Spleen (tissue), 11 donors: ENCODE measurements around the gene ATXN7L1. TPM values are rescaled to one million over a fixed set of nuclear protein-coding genes. Genes with fewer than 3 reads are reported as not detected.
"Not testable (repeated sequence)": the region's sequence is repeated elsewhere in the genome, so short reads cannot be mapped to it uniquely, and the experiment has no call there.

ENCODE experiments used
- DNase-seq: peaks from one replicate; pipeline ENCODE4 v3.0.0-alpha.2; 2020
- H3K27ac ChIP-seq, 8 donors: fragments of 200-600 bp; sonication (generic) in 7 of 8; 1 replicate in 4 of 8; 2 replicates in 4 of 8; pipeline versions ENCODE4 v1.5.0 to v1.8.0; 2016 to 2021; ENCODE audit warnings: inconsistent platforms in 4 of 8, mild to moderate bottlenecking in 4 of 8, moderate library complexity in 1 of 8
- H3K27me3 ChIP-seq, 7 donors: fragments of 200-600 bp; sonication (generic) in 6 of 7; replicated peaks in 1 of 7; 1 replicate in 4 of 7; 2 replicates in 3 of 7; pipeline versions ENCODE4 v1.5.0 to v1.8.0; 2016 to 2021; ENCODE audit warnings: inconsistent platforms in 3 of 7, mild to moderate bottlenecking in 1 of 7
- H3K36me3 ChIP-seq, 6 donors: fragments of 200-600 bp; sonication (generic) in 5 of 6; 1 replicate in 4 of 6; 2 replicates in 2 of 6; pipeline versions ENCODE4 v1.5.0 to v1.8.0; 2016 to 2021; ENCODE audit warnings: inconsistent platforms in 2 of 6
- H3K4me1 ChIP-seq, 6 donors: fragments of 200-600 bp; sonication (generic) in 5 of 6; 1 replicate in 3 of 6; 2 replicates in 3 of 6; pipeline versions ENCODE4 v1.5.0 to v1.8.0; 2016 to 2021; ENCODE audit warnings: inconsistent platforms in 3 of 6
- H3K4me3 ChIP-seq, 8 donors: fragments of 200-600 bp; sonication (generic) in 7 of 8; 1 replicate in 4 of 8; 2 replicates in 4 of 8; pipeline versions ENCODE4 v1.5.0 to v1.8.0; 2016 to 2021; ENCODE audit warnings: inconsistent platforms in 4 of 8, mild to moderate bottlenecking in 4 of 8, moderate library complexity in 2 of 8
- H3K9me3 ChIP-seq, 8 donors: fragments of 200-600 bp; sonication (generic) in 7 of 8; 1 replicate in 4 of 8; 2 replicates in 4 of 8; pipeline versions ENCODE4 v1.5.0 to v1.8.0; 2016 to 2021; ENCODE audit warnings: inconsistent platforms in 4 of 8
- POLR2A ChIP-seq, 3 donors: fragments of 450-650 bp; IDR thresholded peaks; one replicate each; pipeline ENCODE4 v1.5.1; 2017; ENCODE audit warnings: antibody characterized with exemption in 3 of 3, mild to moderate bottlenecking in 1 of 3
- POLR2AphosphoS5 ChIP-seq, 3 donors: sonication (generic); formaldehyde crosslinking; IDR thresholded peaks; one replicate each; pipeline ENCODE4 v1.5.1; 2017; ENCODE audit warnings: antibody characterized with exemption in 3 of 3
- WGBS, 5 donors: extraction: QIAGEN DNeasy Blood & Tissue Kit in 3 of 5; methylation state at CpG; one replicate each; pipeline versions ENCODE4 v1.1.5 to v1.1.7; 2013 to 2018; 5-methylcytosine and 5-hydroxymethylcytosine counted together
- intact Hi-C: fragments of 100-400 bp; cut with DNase I; formaldehyde crosslinking; loops from one replicate; pipeline ENCODE4 v1.15.0; 2023; ENCODE audit warnings: low total_unique reads
- polyA plus RNA-seq, 3 donors: library from polyadenylated mRNA; stranded (reverse); fragments of 200-250 nt; gene quantifications; one replicate each; pipeline ENCODE4 v1.2.1, GENCODE V29; 2013
- total RNA-seq, 7 donors: library from RNA; depleted of rRNA in 3 of 7; stranded (reverse); fragments of >200 nt in 3 of 7; fragmentation: NEBNext Ultra II Directional in 4 of 7; extraction: Animal tissue kit (Norgen Biotek cat#: 25700) in 4 of 7; gene quantifications; one replicate each; pipeline versions ENCODE4 v1.1.0 to v1.2.1, GENCODE V29; 2016 to 2021
- TF ChIP-seq, protein P1 (sequence below), 11 experiments: fragments of 200-600 bp in 7 of 11; fragments of 450-650 bp in 4 of 11; sonication (generic) in 4 of 11; IDR thresholded peaks in 8 of 11; conservative IDR thresholded peaks in 3 of 11; 1 replicate in 7 of 11; 2 replicates in 4 of 11; pipeline versions ENCODE4 v1.4.0 to v1.8.0; 2016 to 2021; ENCODE audit warnings: antibody characterized with exemption in 11 of 11, inconsistent platforms in 4 of 11, mild to moderate bottlenecking in 1 of 11
- donor health status: healthy with polysubstance abuse.
- donor health status: DM: no; HTN: no; CAD: no; lungs with moderate emphysema.
- donor health status: DM: no; HTN: no; CAD: no.
- donor health status: Bipolar disorder and iron deficiency.
- donor health status: healthy.
- donor health status: DM: no; HTN: no; CAD: no.
- donor health status: DM: yes; HTN: yes; CAD: no.

The ATXN7L1 gene
- total and polyA plus RNA-seq, 10 donors, result 2.4 to 29.3 (median 18.4) TPM

DNA sequence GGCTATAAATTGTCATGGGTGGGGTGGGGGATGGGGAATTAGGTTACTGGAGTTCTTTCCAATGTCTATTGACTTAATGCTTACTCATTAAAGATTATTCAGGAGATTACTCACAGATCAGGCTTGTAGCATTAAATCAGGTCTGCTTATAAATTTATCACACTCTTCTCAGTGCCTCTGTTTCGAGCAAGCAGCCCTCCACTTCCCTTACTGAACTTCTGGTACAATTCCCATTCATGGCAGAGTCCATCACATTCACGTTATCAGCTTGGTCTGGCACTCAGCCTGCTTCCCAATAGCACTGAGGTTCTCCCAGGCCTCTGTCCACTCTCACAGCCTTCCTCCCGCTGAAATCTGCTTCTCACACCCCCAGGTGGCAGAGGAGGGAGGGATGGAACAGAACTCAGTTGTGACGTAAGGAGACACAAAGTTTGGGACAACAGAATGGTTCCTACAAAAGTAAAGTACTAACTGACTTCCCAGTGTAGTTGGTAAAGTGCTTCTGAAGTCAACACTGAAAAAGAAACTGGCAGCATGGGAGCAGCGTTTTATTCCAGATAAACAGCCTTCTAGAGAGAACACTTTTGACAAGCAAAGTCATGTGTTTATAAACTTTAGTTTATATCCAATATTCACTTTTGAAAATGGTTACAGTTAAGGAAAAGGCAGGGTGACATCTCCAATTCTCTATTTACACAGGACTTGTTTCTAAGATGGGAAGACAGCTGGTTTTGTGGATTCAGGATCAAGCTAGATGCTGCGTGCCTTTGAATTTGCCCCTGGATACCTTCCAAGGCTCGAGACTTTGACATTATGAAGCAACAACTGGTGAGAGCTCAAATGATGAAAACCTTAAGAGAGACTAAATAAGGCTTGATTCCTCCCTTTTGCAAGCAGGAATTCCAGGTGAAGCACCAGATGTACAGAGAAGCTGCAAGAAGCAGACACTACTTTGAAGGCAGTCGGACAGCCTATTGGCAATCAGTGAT lies 81.4 kb downstream of the ATXN7L1 start:
- H3K9me3 ChIP-seq, result no peaks in the 10 kb centered on the region
- H3K36me3 ChIP-seq, result peaks cover 0 to 5% (median 0%) of the 10 kb centered on the region in 6 donors
- H3K4me3 ChIP-seq, result no peak overlapping the region
- WGBS, 5 donors, result 59 to 79% (median 75%) methylated on average over 8 of the region's 8 CpGs
- TF ChIP-seq POLR2A (IDR thresholded peaks at IDR 0.05), result no peak
- intact Hi-C loops, result no loop called here
- no peaks in the 10 kb centered on the region for H3K27me3 ChIP-seq
- H3K4me1 ChIP-seq, result no peaks in the 10 kb centered on the region
- no peak overlapping the region for H3K27ac ChIP-seq
- DNase-seq, result no peak

DNA sequence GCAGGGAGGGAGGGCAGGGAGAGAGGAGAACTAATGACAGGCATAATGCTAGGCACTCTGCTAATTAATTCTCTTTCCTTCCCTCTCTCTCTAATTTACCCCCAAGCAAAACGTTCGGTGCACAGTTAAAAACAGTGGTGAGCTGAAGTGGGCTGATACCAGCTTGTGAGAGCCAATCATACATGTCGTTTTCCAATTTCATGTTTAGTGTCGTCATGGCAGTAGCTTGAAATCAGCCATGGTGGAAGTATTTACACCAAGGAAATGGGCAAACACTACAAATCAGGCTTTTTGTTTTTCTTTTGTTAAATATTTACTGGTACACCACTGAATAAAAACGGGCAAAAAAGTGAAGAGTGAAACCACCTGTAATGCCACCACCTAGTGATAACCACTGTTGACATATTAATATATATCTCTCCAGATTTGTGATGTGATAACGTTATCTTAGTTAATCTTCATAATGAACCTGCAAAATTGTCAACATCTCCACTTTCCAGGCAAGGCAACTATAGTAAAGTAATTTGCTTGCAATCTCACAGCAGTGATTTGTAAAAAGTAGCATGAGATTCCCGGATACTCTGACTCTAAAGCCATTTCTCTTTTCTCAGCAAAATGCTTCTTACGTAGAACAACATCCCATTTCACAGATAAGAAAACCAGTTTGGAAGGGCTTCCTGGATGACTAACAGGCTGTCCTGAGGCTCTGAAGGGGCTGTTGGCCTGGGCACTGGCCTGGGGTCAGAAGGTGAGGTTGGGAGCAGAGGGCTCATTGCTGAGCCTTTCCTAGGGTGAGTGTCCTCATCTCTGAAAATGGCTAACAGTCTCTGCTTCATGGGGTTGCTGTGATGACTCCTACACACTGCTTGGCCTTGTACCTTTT lies 83.7 kb downstream of the ATXN7L1 start:
- Histone ChIP-seq H3K36me3 (peaks cover 0 to 13% (median 2%) of the 10 kb centered on the region in 6 donors), H3K4me1 (no peaks in the 10 kb centered on the region), H3K27me3 (no peaks in the 10 kb centered on the region), H3K27ac (no peak overlapping the region), H3K4me3 (no peak overlapping the region), H3K9me3 (no peaks in the 10 kb centered on the region)
- TF ChIP-seq POLR2AphosphoS5 (IDR thresholded peaks at IDR 0.05) (no peak), POLR2A (IDR thresholded peaks at IDR 0.05) (no peak)
- TF ChIP-seq, protein P1, sequence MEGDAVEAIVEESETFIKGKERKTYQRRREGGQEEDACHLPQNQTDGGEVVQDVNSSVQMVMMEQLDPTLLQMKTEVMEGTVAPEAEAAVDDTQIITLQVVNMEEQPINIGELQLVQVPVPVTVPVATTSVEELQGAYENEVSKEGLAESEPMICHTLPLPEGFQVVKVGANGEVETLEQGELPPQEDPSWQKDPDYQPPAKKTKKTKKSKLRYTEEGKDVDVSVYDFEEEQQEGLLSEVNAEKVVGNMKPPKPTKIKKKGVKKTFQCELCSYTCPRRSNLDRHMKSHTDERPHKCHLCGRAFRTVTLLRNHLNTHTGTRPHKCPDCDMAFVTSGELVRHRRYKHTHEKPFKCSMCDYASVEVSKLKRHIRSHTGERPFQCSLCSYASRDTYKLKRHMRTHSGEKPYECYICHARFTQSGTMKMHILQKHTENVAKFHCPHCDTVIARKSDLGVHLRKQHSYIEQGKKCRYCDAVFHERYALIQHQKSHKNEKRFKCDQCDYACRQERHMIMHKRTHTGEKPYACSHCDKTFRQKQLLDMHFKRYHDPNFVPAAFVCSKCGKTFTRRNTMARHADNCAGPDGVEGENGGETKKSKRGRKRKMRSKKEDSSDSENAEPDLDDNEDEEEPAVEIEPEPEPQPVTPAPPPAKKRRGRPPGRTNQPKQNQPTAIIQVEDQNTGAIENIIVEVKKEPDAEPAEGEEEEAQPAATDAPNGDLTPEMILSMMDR (IDR thresholded peaks at IDR 0.05 in 8 of 11, conservative IDR thresholded peaks at IDR 0.05 in 3 of 11), result no peak
- 82 to 95% (median 90%) methylated on average over 8 of the region's 8 CpGs for WGBS, 5 donors
- intact Hi-C loops, result no loop called here
- no peak for DNase-seq

DNA sequence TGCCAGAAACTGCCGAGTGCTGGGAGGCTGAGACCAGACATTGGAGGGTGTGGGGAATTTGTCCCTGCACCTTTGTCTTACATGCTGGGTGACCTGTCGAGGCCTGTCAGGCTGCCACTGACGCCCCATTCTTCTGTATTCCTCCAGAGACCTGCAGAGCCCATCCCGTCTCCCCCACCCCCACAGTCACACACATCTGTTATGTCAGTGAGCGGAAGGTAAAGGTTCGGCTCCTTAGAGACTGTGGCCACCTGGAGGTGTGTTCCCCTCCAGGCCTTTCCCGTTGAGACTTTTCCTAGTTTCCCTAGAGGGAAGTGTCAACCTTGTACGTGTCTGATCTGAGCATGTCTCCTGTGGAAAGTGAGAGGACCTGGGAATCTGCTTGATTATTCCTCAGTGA lies 84.5 kb downstream of the ATXN7L1 start:
- H3K4me1 ChIP-seq, result no peaks in the 10 kb centered on the region
- no peak overlapping the region for H3K4me3 ChIP-seq
- peaks cover 0 to 17% (median 2%) of the 10 kb centered on the region in 6 donors for H3K36me3 ChIP-seq
- intact Hi-C loops, result no loop called here
- H3K27ac ChIP-seq, result no peak overlapping the region
- H3K9me3 ChIP-seq, result no peaks in the 10 kb centered on the region
- DNase-seq, result no peak
- WGBS, 5 donors, result 89 to 98% (median 90%) methylated on average over 8 of the region's 8 CpGs
- TF ChIP-seq POLR2A (IDR thresholded peaks at IDR 0.05), result no peak
- TF ChIP-seq, protein P1 (IDR thresholded peaks at IDR 0.05 in 8 of 11, conservative IDR thresholded peaks at IDR 0.05 in 3 of 11), result no peak
- TF ChIP-seq POLR2AphosphoS5 (IDR thresholded peaks at IDR 0.05), result no peak
- no peaks in the 10 kb centered on the region for H3K27me3 ChIP-seq

DNA sequence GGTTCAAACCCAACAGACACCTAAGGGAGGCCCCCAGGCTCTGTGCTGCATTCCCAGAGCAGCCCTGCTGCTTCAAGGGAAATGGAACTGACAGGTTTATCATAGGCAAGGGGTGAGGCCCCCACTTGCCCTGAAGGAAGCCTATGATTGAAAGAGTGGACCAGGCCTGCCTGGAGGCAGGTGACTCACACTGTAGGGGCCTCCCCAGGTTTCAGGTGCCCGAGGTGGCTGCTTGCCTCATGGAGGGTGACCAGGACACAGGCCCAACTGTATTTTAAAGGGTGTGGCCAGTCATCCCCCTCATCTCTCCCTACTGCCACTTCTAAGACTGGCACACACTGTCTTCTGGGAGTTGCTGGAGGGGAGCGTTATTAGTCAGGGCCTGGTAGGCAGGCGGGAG lies 85.4 kb downstream of the ATXN7L1 start:
- Histone ChIP-seq H3K27me3 (no peaks in the 10 kb centered on the region), H3K4me3 (no peak overlapping the region), H3K27ac (no peak overlapping the region), H3K4me1 (no peaks in the 10 kb centered on the region), H3K36me3 (peaks cover 0 to 26% (median 2%) of the 10 kb centered on the region in 6 donors), H3K9me3 (no peaks in the 10 kb centered on the region)
- no peak for TF ChIP-seq POLR2AphosphoS5 (IDR thresholded peaks at IDR 0.05)
- no peak for TF ChIP-seq POLR2A (IDR thresholded peaks at IDR 0.05)
- TF ChIP-seq, protein P1 (IDR thresholded peaks at IDR 0.05 in 8 of 11, conservative IDR thresholded peaks at IDR 0.05 in 3 of 11), result no peak
- no peak for DNase-seq
- intact Hi-C loops, result no loop called here
- WGBS, 5 donors, result 74 to 100% (median 88%) methylated on average over 1 to 3 of the region's 3 CpGs

DNA sequence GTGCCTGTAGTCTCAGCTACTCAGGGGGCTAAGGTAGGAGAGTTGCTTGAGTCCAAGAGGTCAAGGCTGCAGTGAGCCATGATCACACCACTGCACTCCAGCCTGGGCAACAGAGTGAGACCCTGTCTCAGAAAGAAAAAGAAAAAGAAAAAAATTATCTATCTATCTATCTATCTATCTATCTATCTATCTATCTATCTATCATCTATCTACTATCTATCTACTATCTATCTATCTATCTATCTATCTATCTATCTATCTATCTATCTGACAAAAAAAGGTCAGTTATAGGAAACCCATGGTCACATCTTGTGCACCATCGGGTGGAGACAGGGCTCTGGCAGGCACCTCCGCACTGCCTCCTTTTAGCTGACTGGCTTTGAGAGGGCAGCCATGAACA lies 85.9 kb downstream of the ATXN7L1 start:
- H3K27ac ChIP-seq, intact Hi-C loops, DNase-seq, H3K27me3 ChIP-seq, H3K4me3 ChIP-seq, H3K9me3 ChIP-seq, H3K4me1 ChIP-seq: not testable (repeated sequence)
- peaks cover 0 to 26% (median 2%) of the 10 kb centered on the region in 6 donors for H3K36me3 ChIP-seq
- WGBS, 5 donors, result 90 to 100% (median 92%) methylated on average over 2 of the region's 2 CpGs
